Thyroid gland (tissue), 4 donors: ENCODE results near the gene ZNF641.

Source experiments
- POLR2A ChIP-seq, 2 donors: fragments of 450-650 bp; IDR thresholded peaks; one replicate each; pipeline ENCODE4 v1.6.1; 2017; ENCODE audit warnings: antibody characterized with exemption in 2 of 2, mild to moderate bottlenecking in 2 of 2, moderate library complexity in 1 of 2
- TF ChIP-seq, protein P1 (sequence below), 6 experiments: fragments of 200-600 bp in 3 of 6; fragments of 450-650 bp in 3 of 6; sonication (generic) in 3 of 6; IDR thresholded peaks; one replicate each; pipeline ENCODE4 v1.5.1; 2016 to 2019; ENCODE audit warnings: antibody characterized with exemption in 6 of 6, mild to moderate bottlenecking in 2 of 6, inconsistent platforms in 1 of 6, moderate library complexity in 1 of 6

GRCh38 chr12:48307269-48307668 is 43.5 kb downstream of the ZNF641 start:
- TF ChIP-seq, protein P1, sequence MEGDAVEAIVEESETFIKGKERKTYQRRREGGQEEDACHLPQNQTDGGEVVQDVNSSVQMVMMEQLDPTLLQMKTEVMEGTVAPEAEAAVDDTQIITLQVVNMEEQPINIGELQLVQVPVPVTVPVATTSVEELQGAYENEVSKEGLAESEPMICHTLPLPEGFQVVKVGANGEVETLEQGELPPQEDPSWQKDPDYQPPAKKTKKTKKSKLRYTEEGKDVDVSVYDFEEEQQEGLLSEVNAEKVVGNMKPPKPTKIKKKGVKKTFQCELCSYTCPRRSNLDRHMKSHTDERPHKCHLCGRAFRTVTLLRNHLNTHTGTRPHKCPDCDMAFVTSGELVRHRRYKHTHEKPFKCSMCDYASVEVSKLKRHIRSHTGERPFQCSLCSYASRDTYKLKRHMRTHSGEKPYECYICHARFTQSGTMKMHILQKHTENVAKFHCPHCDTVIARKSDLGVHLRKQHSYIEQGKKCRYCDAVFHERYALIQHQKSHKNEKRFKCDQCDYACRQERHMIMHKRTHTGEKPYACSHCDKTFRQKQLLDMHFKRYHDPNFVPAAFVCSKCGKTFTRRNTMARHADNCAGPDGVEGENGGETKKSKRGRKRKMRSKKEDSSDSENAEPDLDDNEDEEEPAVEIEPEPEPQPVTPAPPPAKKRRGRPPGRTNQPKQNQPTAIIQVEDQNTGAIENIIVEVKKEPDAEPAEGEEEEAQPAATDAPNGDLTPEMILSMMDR (IDR thresholded peaks at IDR 0.05) = no peak
- TF ChIP-seq POLR2A (IDR thresholded peaks at IDR 0.05) = no peak
